Measurements from ENCODE around the gene MYBL2.

- TF ChIP-seq, protein P1, sequence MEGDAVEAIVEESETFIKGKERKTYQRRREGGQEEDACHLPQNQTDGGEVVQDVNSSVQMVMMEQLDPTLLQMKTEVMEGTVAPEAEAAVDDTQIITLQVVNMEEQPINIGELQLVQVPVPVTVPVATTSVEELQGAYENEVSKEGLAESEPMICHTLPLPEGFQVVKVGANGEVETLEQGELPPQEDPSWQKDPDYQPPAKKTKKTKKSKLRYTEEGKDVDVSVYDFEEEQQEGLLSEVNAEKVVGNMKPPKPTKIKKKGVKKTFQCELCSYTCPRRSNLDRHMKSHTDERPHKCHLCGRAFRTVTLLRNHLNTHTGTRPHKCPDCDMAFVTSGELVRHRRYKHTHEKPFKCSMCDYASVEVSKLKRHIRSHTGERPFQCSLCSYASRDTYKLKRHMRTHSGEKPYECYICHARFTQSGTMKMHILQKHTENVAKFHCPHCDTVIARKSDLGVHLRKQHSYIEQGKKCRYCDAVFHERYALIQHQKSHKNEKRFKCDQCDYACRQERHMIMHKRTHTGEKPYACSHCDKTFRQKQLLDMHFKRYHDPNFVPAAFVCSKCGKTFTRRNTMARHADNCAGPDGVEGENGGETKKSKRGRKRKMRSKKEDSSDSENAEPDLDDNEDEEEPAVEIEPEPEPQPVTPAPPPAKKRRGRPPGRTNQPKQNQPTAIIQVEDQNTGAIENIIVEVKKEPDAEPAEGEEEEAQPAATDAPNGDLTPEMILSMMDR (conservative IDR thresholded peaks at IDR 0.05 in 1 of 2, IDR thresholded peaks at IDR 0.05 in 1 of 2; ENCODE audit: extremely low read depth in 1 of 2, insufficient read depth in 1 of 2, low read depth in 1 of 2, low read length in 2 of 2) = no peak
- TF ChIP-seq EZH2 (IDR thresholded peaks at IDR 0.05; ENCODE audit: borderline replicate concordance, low read length) = no peak
Observed at GRCh38 chr20:43667341-43668132, 623 bp downstream of the MYBL2 start.

All from mammary epithelial cell (primary cell).